ENCODE measurements around the gene TRO. TPM values are rescaled to one million over a fixed set of nuclear protein-coding genes. Genes with fewer than 3 reads are reported as not detected.

Gene TRO
- total RNA-seq, 1 experiment from 2014 or later, result not detected

GRCh38 chrX:54933150-54933826, 12.7 kb downstream of the TRO start:
- ChIA-PET CTCF (no interaction called here), POLR2A (no interaction called here)
- no peak for DNase-seq (ENCODE audit: unreplicated experiment)
- Mint-ChIP-seq H3K4me1 (ENCODE audit: insufficient read depth, unreplicated experiment) (no peaks in the 10 kb centered on the region), H3K36me3 (ENCODE audit: insufficient read depth, unreplicated experiment) (no peaks in the 10 kb centered on the region), H3K27me3 (ENCODE audit: insufficient read depth, unreplicated experiment) (no peaks in the 10 kb centered on the region), H3K9me3 (ENCODE audit: unreplicated experiment) (peaks cover 8% of the 10 kb centered on the region), H3K27ac (ENCODE audit: low read depth, unreplicated experiment) (no peak overlapping the region), H3K4me3 (ENCODE audit: unreplicated experiment) (no peak overlapping the region)
- TF ChIP-seq CTCF (IDR thresholded peaks at IDR 0.05; ENCODE audit: unreplicated experiment), result no peak
- intact Hi-C loops (cut with micrococcal nuclease), result no loop called here
- BruUV-seq (replicated peaks), result no TSS peak

GRCh38 chrX:54934058-54934457, 13.4 kb downstream of the TRO start:
- H3K27ac Mint-ChIP-seq (ENCODE audit: low read depth, unreplicated experiment), result no peak overlapping the region
- H3K4me3 Mint-ChIP-seq (ENCODE audit: unreplicated experiment), result no peak overlapping the region
- ChIA-PET POLR2A (interaction anchor here (1.1 kb wide), 1 partner anchor 233 kb away, joined by 8 read pairs; no protein-coding TSS in a partner anchor), CTCF (no interaction called here)
- DNase-seq (ENCODE audit: unreplicated experiment), result no peak
- H3K4me1 Mint-ChIP-seq (ENCODE audit: insufficient read depth, unreplicated experiment), result no peaks in the 10 kb centered on the region
- peaks cover 5% of the 10 kb centered on the region for H3K27me3 Mint-ChIP-seq (ENCODE audit: insufficient read depth, unreplicated experiment)
- no peak for TF ChIP-seq CTCF (IDR thresholded peaks at IDR 0.05; ENCODE audit: unreplicated experiment)
- H3K9me3 Mint-ChIP-seq (ENCODE audit: unreplicated experiment), result peaks cover 8% of the 10 kb centered on the region
- no TSS peak for BruUV-seq (replicated peaks)
- intact Hi-C loops (cut with micrococcal nuclease), result no loop called here
- no peaks in the 10 kb centered on the region for H3K36me3 Mint-ChIP-seq (ENCODE audit: insufficient read depth, unreplicated experiment)

GRCh38 chrX:54934890-54935289, 14.3 kb downstream of the TRO start:
- H3K36me3 Mint-ChIP-seq (ENCODE audit: insufficient read depth, unreplicated experiment), result no peaks in the 10 kb centered on the region
- intact Hi-C loops (cut with micrococcal nuclease), result no loop called here
- H3K9me3 Mint-ChIP-seq (ENCODE audit: unreplicated experiment), result peaks cover 8% of the 10 kb centered on the region
- POLR2A ChIA-PET, result interaction anchor here (1.1 kb wide), 1 partner anchor 232 kb away, joined by 8 read pairs; no protein-coding TSS in a partner anchor
- CTCF ChIA-PET, result no interaction called here
- no peak overlapping the region for H3K4me3 Mint-ChIP-seq (ENCODE audit: unreplicated experiment)
- no peak overlapping the region for H3K27ac Mint-ChIP-seq (ENCODE audit: low read depth, unreplicated experiment)
- no peak for DNase-seq (ENCODE audit: unreplicated experiment)
- H3K4me1 Mint-ChIP-seq (ENCODE audit: insufficient read depth, unreplicated experiment), result no peaks in the 10 kb centered on the region
- no TSS peak for BruUV-seq (replicated peaks)
- no peak for TF ChIP-seq CTCF (IDR thresholded peaks at IDR 0.05; ENCODE audit: unreplicated experiment)
- peaks cover 12% of the 10 kb centered on the region for H3K27me3 Mint-ChIP-seq (ENCODE audit: insufficient read depth, unreplicated experiment)

DNA sequence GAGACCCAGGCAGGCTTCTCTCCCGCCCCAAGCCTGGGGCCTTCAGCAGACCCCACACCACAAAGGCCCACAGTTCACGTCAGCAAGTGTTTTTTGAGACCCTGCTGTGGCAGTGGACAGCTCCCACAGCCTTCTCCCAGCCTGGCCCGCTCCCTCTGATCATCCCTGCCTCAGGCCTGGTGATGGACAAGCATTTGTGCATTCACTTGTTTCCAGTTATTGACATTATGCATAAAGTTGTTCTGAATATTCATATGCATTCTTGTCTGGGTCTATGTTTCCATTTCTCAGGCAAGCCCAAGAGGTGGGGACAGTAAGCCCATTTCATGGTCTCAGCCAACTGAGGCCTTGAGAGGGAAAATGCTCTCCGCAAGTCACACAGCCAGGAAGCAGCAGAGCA, 14.7 kb downstream of the TRO start:
- Mint-ChIP-seq H3K27me3 (ENCODE audit: insufficient read depth, unreplicated experiment) (peaks cover 12% of the 10 kb centered on the region), H3K4me1 (ENCODE audit: insufficient read depth, unreplicated experiment) (no peaks in the 10 kb centered on the region), H3K36me3 (ENCODE audit: insufficient read depth, unreplicated experiment) (no peaks in the 10 kb centered on the region), H3K9me3 (ENCODE audit: unreplicated experiment) (peaks cover 8% of the 10 kb centered on the region), H3K27ac (ENCODE audit: low read depth, unreplicated experiment) (no peak overlapping the region), H3K4me3 (ENCODE audit: unreplicated experiment) (no peak overlapping the region)
- ChIA-PET POLR2A (interaction anchor here (1.1 kb wide), 1 partner anchor 231 kb away, joined by 8 read pairs; no protein-coding TSS in a partner anchor), CTCF (no interaction called here)
- intact Hi-C loops (cut with micrococcal nuclease), result no loop called here
- BruUV-seq (replicated peaks), result no TSS peak
- DNase-seq (ENCODE audit: unreplicated experiment), result no peak
- TF ChIP-seq CTCF (IDR thresholded peaks at IDR 0.05; ENCODE audit: unreplicated experiment), result no peak
